ENCODE results near the gene CROCC2.

The CROCC2 gene

GRCh38 chr2:240921311-240921994, 15.3 kb downstream of the CROCC2 start:
- H3K36me3 ChIP-seq (ENCODE audit: control insufficient read depth, insufficient read depth, low read length, severe bottlenecking), result no peaks in the 10 kb centered on the region
- H3K9ac ChIP-seq (ENCODE audit: low read length), result peak overlapping the region; percentile 77
- DNase-seq (ENCODE audit: low read depth), result peak; percentile 95
- no peaks in the 10 kb centered on the region for H3K9me3 ChIP-seq (ENCODE audit: control insufficient read depth, low read length)
- H3K27me3 ChIP-seq (replicated peaks; ENCODE audit: control insufficient read depth, insufficient read depth, low read length), result no peaks in the 10 kb centered on the region
- peak overlapping the region; percentile 35 for H3K4me3 ChIP-seq (ENCODE audit: low read length)
- peaks cover 40% of the 10 kb centered on the region for H3K4me1 ChIP-seq (ENCODE audit: control insufficient read depth, insufficient read depth, low read length)

GRCh38 chr2:240921995-240922244, 15.8 kb downstream of the CROCC2 start:
- Histone ChIP-seq H3K9me3 (ENCODE audit: control insufficient read depth, low read length) (no peaks in the 10 kb centered on the region), H3K36me3 (ENCODE audit: control insufficient read depth, insufficient read depth, low read length, severe bottlenecking) (no peaks in the 10 kb centered on the region), H3K4me1 (ENCODE audit: control insufficient read depth, insufficient read depth, low read length) (peaks cover 36% of the 10 kb centered on the region), H3K4me3 (ENCODE audit: low read length) (no peak overlapping the region), H3K9ac (ENCODE audit: low read length) (peak overlapping the region; percentile 77), H3K27me3 (replicated peaks; ENCODE audit: control insufficient read depth, insufficient read depth, low read length) (no peaks in the 10 kb centered on the region)
- DNase-seq (ENCODE audit: low read depth), result no peak

- H3K36me3 ChIP-seq (ENCODE audit: control insufficient read depth, insufficient read depth, low read length, severe bottlenecking), result no peaks in the 10 kb centered on the region
- peak overlapping the region; percentile 77 for H3K9ac ChIP-seq (ENCODE audit: low read length)
- peaks cover 31% of the 10 kb centered on the region for H3K4me1 ChIP-seq (ENCODE audit: control insufficient read depth, insufficient read depth, low read length)
- DNase-seq (ENCODE audit: low read depth), result no peak
- peaks cover 4% of the 10 kb centered on the region for H3K9me3 ChIP-seq (ENCODE audit: control insufficient read depth, low read length)
- H3K4me3 ChIP-seq (ENCODE audit: low read length), result no peak overlapping the region
- H3K27me3 ChIP-seq (replicated peaks; ENCODE audit: control insufficient read depth, insufficient read depth, low read length), result no peaks in the 10 kb centered on the region
Measured at GRCh38 chr2:240922245-240922981, 16.3 kb downstream of the CROCC2 start.

- Histone ChIP-seq H3K9ac (ENCODE audit: low read length) (peak overlapping the region; percentile 77), H3K4me1 (ENCODE audit: control insufficient read depth, insufficient read depth, low read length) (peaks cover 27% of the 10 kb centered on the region), H3K4me3 (ENCODE audit: low read length) (no peak overlapping the region), H3K27me3 (replicated peaks; ENCODE audit: control insufficient read depth, insufficient read depth, low read length) (no peaks in the 10 kb centered on the region), H3K36me3 (ENCODE audit: control insufficient read depth, insufficient read depth, low read length, severe bottlenecking) (no peaks in the 10 kb centered on the region), H3K9me3 (ENCODE audit: control insufficient read depth, low read length) (peaks cover 10% of the 10 kb centered on the region)
- no peak for DNase-seq (ENCODE audit: low read depth)
Measured at GRCh38 chr2:240922982-240923537, 16.9 kb downstream of the CROCC2 start.

- Histone ChIP-seq H3K4me3 (ENCODE audit: low read length) (no peak overlapping the region), H3K4me1 (ENCODE audit: control insufficient read depth, insufficient read depth, low read length) (peaks cover 27% of the 10 kb centered on the region), H3K9me3 (ENCODE audit: control insufficient read depth, low read length) (peaks cover 15% of the 10 kb centered on the region), H3K9ac (ENCODE audit: low read length) (no peak overlapping the region), H3K27me3 (replicated peaks; ENCODE audit: control insufficient read depth, insufficient read depth, low read length) (no peaks in the 10 kb centered on the region), H3K36me3 (ENCODE audit: control insufficient read depth, insufficient read depth, low read length, severe bottlenecking) (no peaks in the 10 kb centered on the region)
- no peak for DNase-seq (ENCODE audit: low read depth)
Measured at GRCh38 chr2:240925191-240925567, 19.0 kb downstream of the CROCC2 start.

- Histone ChIP-seq H3K27me3 (replicated peaks; ENCODE audit: control insufficient read depth, insufficient read depth, low read length) (no peaks in the 10 kb centered on the region), H3K9ac (ENCODE audit: low read length) (no peak overlapping the region), H3K36me3 (ENCODE audit: control insufficient read depth, insufficient read depth, low read length, severe bottlenecking) (no peaks in the 10 kb centered on the region), H3K9me3 (ENCODE audit: control insufficient read depth, low read length) (peaks cover 15% of the 10 kb centered on the region), H3K4me1 (ENCODE audit: control insufficient read depth, insufficient read depth, low read length) (peaks cover 22% of the 10 kb centered on the region), H3K4me3 (ENCODE audit: low read length) (no peak overlapping the region)
- no peak for DNase-seq (ENCODE audit: low read depth)
Measured at GRCh38 chr2:240925568-240926515, 19.7 kb downstream of the CROCC2 start.

GRCh38 chr2:240926516-240927389, 20.6 kb downstream of the CROCC2 start:
- Histone ChIP-seq H3K9me3 (ENCODE audit: control insufficient read depth, low read length) (peaks cover 15% of the 10 kb centered on the region), H3K4me3 (ENCODE audit: low read length) (no peak overlapping the region), H3K27me3 (replicated peaks; ENCODE audit: control insufficient read depth, insufficient read depth, low read length) (no peaks in the 10 kb centered on the region), H3K9ac (ENCODE audit: low read length) (no peak overlapping the region), H3K36me3 (ENCODE audit: control insufficient read depth, insufficient read depth, low read length, severe bottlenecking) (no peaks in the 10 kb centered on the region), H3K4me1 (ENCODE audit: control insufficient read depth, insufficient read depth, low read length) (peaks cover 13% of the 10 kb centered on the region)
- no peak for DNase-seq (ENCODE audit: low read depth)

- H3K4me3 ChIP-seq (ENCODE audit: low read length), result no peak overlapping the region
- peaks cover 15% of the 10 kb centered on the region for H3K9me3 ChIP-seq (ENCODE audit: control insufficient read depth, low read length)
- no peaks in the 10 kb centered on the region for H3K36me3 ChIP-seq (ENCODE audit: control insufficient read depth, insufficient read depth, low read length, severe bottlenecking)
- DNase-seq (ENCODE audit: low read depth), result no peak
- H3K27me3 ChIP-seq (replicated peaks; ENCODE audit: control insufficient read depth, insufficient read depth, low read length), result no peaks in the 10 kb centered on the region
- H3K4me1 ChIP-seq (ENCODE audit: control insufficient read depth, insufficient read depth, low read length), result peaks cover 6% of the 10 kb centered on the region
- H3K9ac ChIP-seq (ENCODE audit: low read length), result no peak overlapping the region
Measured at GRCh38 chr2:240927390-240927781, 21.2 kb downstream of the CROCC2 start.

- Histone ChIP-seq H3K9me3 (ENCODE audit: control insufficient read depth, low read length) (peaks cover 15% of the 10 kb centered on the region), H3K36me3 (ENCODE audit: control insufficient read depth, insufficient read depth, low read length, severe bottlenecking) (no peaks in the 10 kb centered on the region), H3K4me3 (ENCODE audit: low read length) (no peak overlapping the region), H3K4me1 (ENCODE audit: control insufficient read depth, insufficient read depth, low read length) (no peaks in the 10 kb centered on the region), H3K9ac (ENCODE audit: low read length) (no peak overlapping the region), H3K27me3 (replicated peaks; ENCODE audit: control insufficient read depth, insufficient read depth, low read length) (no peaks in the 10 kb centered on the region)
- no peak for DNase-seq (ENCODE audit: low read depth)
Measured at GRCh38 chr2:240928476-240929363, 22.6 kb downstream of the CROCC2 start.

Data from adipocyte (in vitro differentiated cells).